ENCODE data around the gene HMG20A.

The HMG20A gene

DNA sequence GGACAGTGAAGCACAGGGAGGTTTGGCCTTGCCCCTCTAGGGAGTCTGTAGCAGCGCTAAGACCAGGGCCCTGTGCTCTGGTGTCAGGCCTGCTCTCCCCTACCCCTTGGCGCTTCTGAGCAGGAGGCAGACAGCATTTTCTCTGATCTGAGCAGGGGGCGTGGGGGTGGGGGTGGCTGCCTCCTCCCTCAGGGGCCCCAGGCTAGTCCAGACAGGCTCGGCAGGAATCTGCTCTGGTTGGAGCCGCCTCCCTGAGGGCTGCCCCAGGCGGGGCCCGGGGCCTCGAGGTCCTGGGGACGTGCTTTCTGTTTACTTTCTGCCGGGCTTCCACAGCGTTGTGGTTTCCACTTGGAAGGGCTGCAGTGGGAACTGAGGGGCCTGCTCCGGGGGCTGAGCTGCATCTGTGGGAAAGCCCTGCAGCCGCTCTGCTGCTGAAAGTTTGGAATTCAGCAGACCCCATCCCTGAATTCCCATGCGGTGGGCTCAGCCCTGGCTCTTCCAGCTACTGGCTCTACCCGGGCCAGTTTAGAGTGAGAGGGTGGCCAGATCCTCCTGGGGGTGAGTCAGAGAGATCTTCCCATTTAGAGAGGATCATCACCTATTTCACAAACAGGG is 106.6 kb downstream of the HMG20A start:
- Mint-ChIP-seq H3K4me3 (peak overlapping the region; percentile 39 to 66 (median 48)), H3K36me3 (ENCODE audit: low read depth) (no peaks in the 10 kb centered on the region), H3K9me3 (no peaks in the 10 kb centered on the region), H3K27ac (peak overlapping the region; percentile 97 to 100 (median 98)), H3K27me3 (ENCODE audit: low read depth) (no peaks in the 10 kb centered on the region), H3K4me1 (peaks cover 57% of the 10 kb centered on the region)
- no peak for TF ChIP-seq CTCF (IDR thresholded peaks at IDR 0.05; ENCODE audit: unreplicated experiment in 3 of 3)

DNA sequence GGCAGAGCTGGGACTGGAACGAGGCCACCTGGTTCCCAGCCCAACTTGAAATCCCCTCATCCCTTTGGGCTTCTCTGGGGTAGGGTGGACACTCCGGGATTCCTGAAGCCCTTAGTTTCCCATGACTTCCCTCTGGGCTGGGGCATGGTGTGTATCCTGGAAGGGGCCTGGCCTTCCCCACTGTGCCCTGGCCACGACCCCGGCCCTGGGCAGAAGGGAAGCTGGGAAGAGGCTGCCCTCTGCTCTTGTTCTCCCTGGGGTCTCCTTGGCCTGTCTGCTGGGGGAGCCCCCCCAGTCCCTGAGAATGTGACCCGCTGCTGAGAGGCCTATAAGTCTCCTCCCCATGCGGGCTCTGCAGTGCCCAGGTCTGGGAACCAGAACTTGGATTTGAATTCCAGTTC is 107.1 kb downstream of the HMG20A start:
- no peak overlapping the region for H3K4me3 Mint-ChIP-seq
- H3K27ac Mint-ChIP-seq, result peak overlapping the region; percentile 97 to 100 (median 98)
- no peak for TF ChIP-seq CTCF (IDR thresholded peaks at IDR 0.05; ENCODE audit: unreplicated experiment in 3 of 3)

DNA sequence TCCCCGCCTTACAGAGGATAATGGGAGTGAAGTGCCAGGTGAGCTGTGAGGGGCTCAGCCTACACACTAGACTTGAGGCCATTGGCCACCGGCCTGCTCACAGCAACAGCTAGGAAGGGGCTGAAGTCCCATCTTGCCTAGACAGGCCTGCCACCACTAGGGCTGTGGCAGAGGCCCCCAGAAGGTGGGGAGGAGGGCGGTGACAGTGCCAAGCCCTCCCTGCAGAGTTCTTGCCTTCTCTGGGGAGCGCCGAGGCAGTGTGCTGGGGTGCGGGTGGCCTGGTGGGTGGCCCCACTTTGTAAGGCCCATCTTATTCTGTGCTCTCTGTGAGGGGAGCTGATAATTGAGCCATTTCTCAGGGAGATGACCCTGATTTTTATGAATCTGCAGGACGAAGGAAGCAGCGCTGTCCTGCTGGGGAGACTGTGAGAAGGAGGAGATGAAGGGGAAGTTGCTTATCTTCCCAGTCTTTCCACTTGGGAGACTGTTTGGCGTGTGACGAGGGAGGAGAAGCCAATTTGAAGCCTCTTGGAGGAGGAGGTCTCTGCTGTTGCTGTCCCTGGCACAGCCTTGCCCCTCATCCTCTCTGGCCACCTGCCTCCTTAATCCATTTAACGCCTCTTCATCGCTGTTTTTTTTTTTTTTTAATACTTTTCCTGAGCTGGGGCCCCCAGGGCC is 107.7 kb downstream of the HMG20A start:
- peak overlapping the region; percentile 97 to 100 (median 98) for H3K27ac Mint-ChIP-seq
- peak overlapping the region in 2 of 3 experiments; percentile 32 for H3K4me3 Mint-ChIP-seq
- no peaks in the 10 kb centered on the region for H3K27me3 Mint-ChIP-seq (ENCODE audit: low read depth)
- no peak for TF ChIP-seq CTCF (IDR thresholded peaks at IDR 0.05; ENCODE audit: unreplicated experiment in 3 of 3)
- peaks cover 64% of the 10 kb centered on the region for H3K4me1 Mint-ChIP-seq
- no peaks in the 10 kb centered on the region for H3K36me3 Mint-ChIP-seq (ENCODE audit: low read depth)
- H3K9me3 Mint-ChIP-seq, result no peaks in the 10 kb centered on the region

More for the DNA sequence above, 107.1 kb downstream of the HMG20A start:
- H3K9me3 Mint-ChIP-seq, result no peaks in the 10 kb centered on the region
- H3K27me3 Mint-ChIP-seq (ENCODE audit: low read depth), result no peaks in the 10 kb centered on the region
- no peaks in the 10 kb centered on the region for H3K36me3 Mint-ChIP-seq (ENCODE audit: low read depth)
- H3K4me1 Mint-ChIP-seq, result peaks cover 58% of the 10 kb centered on the region

DNA sequence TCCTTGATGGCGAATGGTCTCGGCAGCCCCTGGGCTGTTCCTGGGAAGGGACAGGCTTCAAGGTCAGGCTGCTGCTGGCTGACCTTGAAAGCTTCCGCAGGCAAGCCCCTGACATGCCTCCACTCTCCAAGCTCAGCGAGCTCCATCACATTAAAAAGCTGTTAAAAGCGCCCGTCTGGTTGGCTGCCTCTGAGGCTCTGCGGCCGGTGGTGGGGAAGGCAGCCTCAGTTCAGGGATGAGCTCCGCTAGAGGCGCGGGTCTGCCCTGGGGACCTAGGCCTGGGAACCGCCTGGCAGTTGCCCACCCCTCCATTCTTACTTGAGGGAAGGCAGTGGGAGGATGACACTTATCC is 108.3 kb downstream of the HMG20A start:
- H3K4me3 Mint-ChIP-seq, result peak overlapping the region in 2 of 3 experiments; percentile 32
- H3K27me3 Mint-ChIP-seq (ENCODE audit: low read depth), result no peaks in the 10 kb centered on the region
- H3K36me3 Mint-ChIP-seq (ENCODE audit: low read depth), result no peaks in the 10 kb centered on the region
- TF ChIP-seq CTCF (IDR thresholded peaks at IDR 0.05; ENCODE audit: unreplicated experiment in 3 of 3), result no peak
- H3K9me3 Mint-ChIP-seq, result no peaks in the 10 kb centered on the region
- H3K4me1 Mint-ChIP-seq, result peaks cover 69% of the 10 kb centered on the region
- H3K27ac Mint-ChIP-seq, result peak overlapping the region; percentile 97 to 100 (median 98)

DNA sequence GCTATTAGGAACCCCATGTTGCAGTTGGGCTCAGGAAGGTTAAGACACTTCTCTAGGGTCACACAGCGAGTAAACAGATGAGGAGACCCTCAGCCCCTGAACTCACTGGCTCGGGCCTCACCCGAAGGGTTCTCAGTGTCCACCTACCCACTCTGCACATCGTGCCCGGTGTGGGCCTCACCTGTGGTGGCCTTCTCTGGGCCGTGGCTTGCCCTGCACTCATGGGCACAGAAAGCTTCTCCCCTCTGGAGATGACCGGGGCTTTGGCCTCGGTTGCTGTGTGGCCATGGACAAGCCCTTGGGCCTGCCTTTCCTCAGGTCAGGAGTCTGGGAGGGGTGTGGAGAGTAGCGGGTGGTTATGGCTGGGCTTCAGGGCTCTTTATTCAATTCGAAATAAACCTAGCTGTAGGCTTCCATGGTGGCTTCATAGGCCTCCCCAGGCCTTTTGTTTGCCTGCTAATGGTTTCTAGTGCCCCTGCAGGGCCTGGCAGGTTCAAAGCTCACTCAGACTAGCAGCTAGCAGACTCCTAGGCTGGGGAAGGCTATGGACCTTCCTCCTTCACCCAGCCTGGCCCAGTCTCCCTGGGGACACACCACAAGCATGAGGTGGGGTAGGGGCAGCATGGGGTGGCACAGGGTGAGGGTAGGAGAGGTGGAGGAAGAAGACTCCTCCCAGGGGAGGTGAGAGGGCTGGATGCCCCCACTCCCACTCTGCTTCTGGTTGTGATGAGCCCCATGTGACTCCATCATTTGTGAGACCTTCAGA is 108.9 kb downstream of the HMG20A start:
- no peak overlapping the region for H3K4me3 Mint-ChIP-seq
- H3K27ac Mint-ChIP-seq, result peak overlapping the region; percentile 97 to 100 (median 98)
- peaks cover 75% of the 10 kb centered on the region for H3K4me1 Mint-ChIP-seq
- H3K27me3 Mint-ChIP-seq (ENCODE audit: low read depth), result no peaks in the 10 kb centered on the region
- no peak for TF ChIP-seq CTCF (IDR thresholded peaks at IDR 0.05; ENCODE audit: unreplicated experiment in 3 of 3)
- H3K36me3 Mint-ChIP-seq (ENCODE audit: low read depth), result no peaks in the 10 kb centered on the region
- no peaks in the 10 kb centered on the region for H3K9me3 Mint-ChIP-seq

All from nephron (organoid).